Uterus (tissue), 4 donors: ENCODE measurements around the gene RGS6. TPM values are rescaled to one million over a fixed set of nuclear protein-coding genes. Genes with fewer than 3 reads are reported as not detected.

Source experiments
- DNase-seq, 2 donors: peaks; one replicate each; pipeline ENCODE4 v3.0.0-alpha.2; 2019 to 2020
- H3K27ac ChIP-seq, 2 donors: fragments of 200-600 bp; sonication (generic); 1 replicate in 1 of 2; 2 replicates in 1 of 2; pipeline ENCODE4 v1.5.1; 2016 to 2018
- H3K27me3 ChIP-seq, 2 donors: fragments of 200-600 bp; sonication (generic); one replicate each; pipeline ENCODE4 v1.5.1; 2018 to 2019; ENCODE audit warnings: control low read depth in 1 of 2
- H3K36me3 ChIP-seq, 2 donors: fragments of 200-600 bp; sonication (generic); one replicate each; pipeline ENCODE4 v1.5.1; 2019; ENCODE audit warnings: control low read depth in 1 of 2
- H3K4me1 ChIP-seq, 2 donors: fragments of 200-600 bp; sonication (generic); one replicate each; pipeline ENCODE4 v1.5.1; 2018 to 2019; ENCODE audit warnings: control low read depth in 1 of 2
- H3K4me3 ChIP-seq, 2 donors: fragments of 200-600 bp; sonication (generic); 1 replicate in 1 of 2; 2 replicates in 1 of 2; pipeline ENCODE4 v1.5.1; 2018 to 2019; ENCODE audit warnings: mild to moderate bottlenecking in 1 of 2
- H3K9me3 ChIP-seq, 2 donors: fragments of 200-600 bp; sonication (generic); one replicate each; pipeline ENCODE4 v1.5.1; 2019; ENCODE audit warnings: control low read depth in 1 of 2
- CTCF ChIP-seq, 4 experiments: fragments of 200-600 bp in 2 of 4; fragments of 450-650 bp in 2 of 4; sonication (generic) in 2 of 4; IDR thresholded peaks; one replicate each; pipeline ENCODE4 v1.5.1; 2016 to 2019; ENCODE audit warnings: antibody characterized with exemption in 4 of 4, mild to moderate bottlenecking in 2 of 4, moderate library complexity in 1 of 4
- POLR2A ChIP-seq, 2 donors: fragments of 450-650 bp; IDR thresholded peaks; one replicate each; pipeline ENCODE4 v1.6.1; 2016; ENCODE audit warnings: antibody characterized with exemption in 2 of 2, mild to moderate bottlenecking in 1 of 2, moderate library complexity in 1 of 2
- intact Hi-C: fragments of 100-400 bp; cut with DNase I; formaldehyde crosslinking; loops from one replicate; pipeline ENCODE4 v1.15.1; 2023; ENCODE audit warnings: low total_unique reads
- total RNA-seq, 4 donors: library from RNA; depleted of rRNA in 3 of 4; stranded (reverse); fragments of >200 nt in 3 of 4; gene quantifications; one replicate each; pipeline versions ENCODE4 v1.1.0 to v1.2.4, GENCODE V29; 2014 to 2023
- donor health status: DM: yes; HTN: yes; CAD: no.

Gene RGS6
- total RNA-seq, 4 donors from 2014 or later, result 1.0 to 7.4 (median 6.2) TPM; not detected in 1

- Histone ChIP-seq H3K27me3 (no peaks in the 10 kb centered on the region), H3K27ac (no peak overlapping the region), H3K4me3 (no peak overlapping the region), H3K9me3 (no peaks in the 10 kb centered on the region), H3K4me1 (no peaks in the 10 kb centered on the region), H3K36me3 (no peaks in the 10 kb centered on the region)
- intact Hi-C loops, result no loop called here
- DNase-seq, result no peak
- TF ChIP-seq CTCF (IDR thresholded peaks at IDR 0.05) (no peak), POLR2A (IDR thresholded peaks at IDR 0.05) (no peak)
Measured at GRCh38 chr14:72563676-72564075, 631.4 kb downstream of the RGS6 start.

DNA sequence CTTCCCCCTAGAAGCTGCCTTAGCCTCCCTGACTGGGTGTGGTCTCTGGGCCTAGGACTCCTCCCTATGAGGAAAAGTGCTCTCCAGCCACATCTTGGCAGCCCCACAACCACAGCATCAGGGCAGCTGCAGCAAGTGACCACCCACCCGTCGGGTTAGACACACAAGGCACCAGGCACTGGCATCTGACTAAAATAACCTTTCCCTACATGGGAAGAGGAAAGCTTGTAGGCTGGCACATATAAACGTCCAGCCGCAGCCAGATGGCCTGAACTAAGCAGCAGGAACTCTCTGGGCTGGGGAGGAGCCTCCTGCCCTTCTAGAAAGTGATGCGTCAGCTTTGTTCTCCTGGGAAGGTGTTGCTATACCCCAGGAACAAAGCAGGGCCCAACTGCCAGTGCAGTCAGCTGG, 632.9 kb downstream of the RGS6 start:
- Histone ChIP-seq H3K4me1 (no peaks in the 10 kb centered on the region), H3K4me3 (no peak overlapping the region), H3K27me3 (no peaks in the 10 kb centered on the region), H3K9me3 (no peaks in the 10 kb centered on the region), H3K27ac (no peak overlapping the region), H3K36me3 (no peaks in the 10 kb centered on the region)
- TF ChIP-seq CTCF (IDR thresholded peaks at IDR 0.05) (no peak), POLR2A (IDR thresholded peaks at IDR 0.05) (no peak)
- intact Hi-C loops, result no loop called here
- no peak for DNase-seq

DNA sequence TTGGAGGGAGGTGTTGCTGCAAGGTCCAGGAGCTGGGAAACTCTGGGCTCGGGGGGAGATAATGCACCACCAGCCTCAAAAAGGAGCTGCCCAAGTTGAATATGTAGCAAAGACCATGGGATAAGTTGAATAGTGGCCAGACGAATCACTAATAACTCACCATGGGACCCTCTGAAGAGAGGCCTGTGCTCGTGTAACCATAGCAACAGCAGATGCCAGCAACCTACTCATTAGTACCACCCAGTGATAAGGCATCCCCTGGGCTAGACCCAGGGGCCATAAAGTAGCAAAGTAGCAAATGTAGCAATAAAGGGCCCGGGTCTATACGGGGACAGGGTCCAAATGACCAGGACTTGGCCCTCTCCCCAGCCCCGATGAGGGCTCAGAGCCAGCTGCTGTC, 633.7 kb downstream of the RGS6 start:
- H3K9me3 ChIP-seq, result no peaks in the 10 kb centered on the region
- no peak for DNase-seq
- H3K36me3 ChIP-seq, result no peaks in the 10 kb centered on the region
- H3K4me3 ChIP-seq, result no peak overlapping the region
- no peak overlapping the region for H3K27ac ChIP-seq
- no peaks in the 10 kb centered on the region for H3K27me3 ChIP-seq
- TF ChIP-seq POLR2A (IDR thresholded peaks at IDR 0.05), result no peak
- no peak for TF ChIP-seq CTCF (IDR thresholded peaks at IDR 0.05)
- intact Hi-C loops, result no loop called here
- no peaks in the 10 kb centered on the region for H3K4me1 ChIP-seq

- Histone ChIP-seq H3K27me3 (no peaks in the 10 kb centered on the region), H3K27ac (no peak overlapping the region), H3K4me3 (no peak overlapping the region), H3K9me3 (no peaks in the 10 kb centered on the region), H3K36me3 (no peaks in the 10 kb centered on the region), H3K4me1 (no peaks in the 10 kb centered on the region)
- TF ChIP-seq POLR2A (IDR thresholded peaks at IDR 0.05), result no peak
- TF ChIP-seq CTCF (IDR thresholded peaks at IDR 0.05), result no peak
- DNase-seq, result no peak
- intact Hi-C loops, result no loop called here
Measured at GRCh38 chr14:72567226-72567625, 635.0 kb downstream of the RGS6 start.

GRCh38 chr14:72568296-72568992, 636.2 kb downstream of the RGS6 start:
- no peak for DNase-seq
- no peaks in the 10 kb centered on the region for H3K9me3 ChIP-seq
- H3K27ac ChIP-seq, result no peak overlapping the region
- no peak for TF ChIP-seq POLR2A (IDR thresholded peaks at IDR 0.05)
- no peak for TF ChIP-seq CTCF (IDR thresholded peaks at IDR 0.05)
- no peaks in the 10 kb centered on the region for H3K27me3 ChIP-seq
- no peak overlapping the region for H3K4me3 ChIP-seq
- intact Hi-C loops, result no loop called here
- no peaks in the 10 kb centered on the region for H3K36me3 ChIP-seq
- no peaks in the 10 kb centered on the region for H3K4me1 ChIP-seq
